ENCODE measurements around the gene BCAP29.

The BCAP29 gene

GRCh38 chr7:107614425-107614824 lies 34.4 kb downstream of the BCAP29 start:
- H3K4me3 ChIP-seq (ENCODE audit: low read depth, low read length), result no peak overlapping the region
- DNase-seq (ENCODE audit: low read depth), result no peak
- TF ChIP-seq POLR2A (IDR thresholded peaks at IDR 0.05; ENCODE audit: extremely low read depth, insufficient read length), result no peak
- TF ChIP-seq, protein P1, sequence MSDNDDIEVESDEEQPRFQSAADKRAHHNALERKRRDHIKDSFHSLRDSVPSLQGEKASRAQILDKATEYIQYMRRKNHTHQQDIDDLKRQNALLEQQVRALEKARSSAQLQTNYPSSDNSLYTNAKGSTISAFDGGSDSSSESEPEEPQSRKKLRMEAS (IDR thresholded peaks at IDR 0.05; ENCODE audit: low read depth, low read length), result no peak

DNA sequence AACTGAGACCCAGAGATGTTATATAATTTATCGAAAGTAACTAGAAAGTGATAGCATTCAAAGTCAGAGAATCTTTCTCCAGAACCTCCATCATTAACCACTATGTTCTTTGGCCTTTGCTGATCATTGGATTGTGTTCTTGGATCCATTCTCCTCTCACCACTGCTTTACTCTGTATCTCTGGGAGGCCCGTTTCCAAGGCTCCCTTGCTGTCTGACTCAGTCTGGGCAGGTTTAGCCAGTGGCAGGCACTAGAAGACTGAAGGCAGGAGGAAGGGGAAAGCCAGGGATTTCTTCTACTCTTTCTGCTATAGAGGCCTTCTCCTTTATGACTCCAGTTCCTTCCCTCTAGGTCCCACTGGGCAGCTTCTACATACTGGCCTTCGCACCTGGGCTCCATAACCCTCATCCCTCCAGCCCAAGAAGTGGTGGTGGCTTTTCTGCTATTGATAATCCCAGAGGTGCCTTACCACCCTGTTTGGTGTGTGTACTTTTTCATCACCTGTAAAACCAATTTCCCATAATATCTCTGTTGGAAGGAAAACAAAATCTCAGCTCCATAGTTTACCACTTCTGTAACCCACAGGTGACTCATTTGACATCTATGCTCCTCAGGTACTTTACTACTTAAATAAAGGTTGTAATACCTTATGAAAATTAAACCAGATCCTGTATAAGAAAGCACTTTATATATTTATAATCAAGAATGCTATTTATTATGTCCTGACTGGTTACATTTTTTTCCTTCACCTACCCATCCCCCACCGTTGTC lies 36.0 kb downstream of the BCAP29 start:
- no peak for DNase-seq (ENCODE audit: low read depth)
- TF ChIP-seq, protein P1 (IDR thresholded peaks at IDR 0.05; ENCODE audit: low read depth, low read length), result no peak
- no peak for TF ChIP-seq MYC (IDR thresholded peaks at IDR 0.05; ENCODE audit: low read depth, low read length)
- TF ChIP-seq CTCF (IDR thresholded peaks at IDR 0.05; ENCODE audit: low read depth, low read length), result no peak
- TF ChIP-seq POLR2A (IDR thresholded peaks at IDR 0.05; ENCODE audit: extremely low read depth, insufficient read length), result no peak
- H3K4me3 ChIP-seq (ENCODE audit: low read depth, low read length), result no peak overlapping the region

DNA sequence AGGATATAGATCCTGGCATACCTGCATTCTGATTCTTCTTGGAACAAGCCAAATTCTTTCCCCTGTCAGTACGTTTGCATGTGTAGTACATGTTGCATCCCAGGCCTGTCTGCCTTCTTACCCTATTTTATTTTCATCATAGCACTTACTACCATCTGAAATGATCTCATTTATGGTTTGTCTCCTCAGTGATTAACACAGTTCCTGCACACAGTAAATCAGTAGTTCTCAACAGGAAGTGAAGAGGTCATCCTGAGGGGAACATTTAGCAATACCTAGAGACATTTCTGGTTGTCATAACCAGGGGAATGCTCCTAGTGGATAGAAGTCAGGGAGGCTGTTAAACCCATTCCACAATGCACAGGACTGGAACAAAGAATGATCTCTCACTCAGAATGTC lies 42.4 kb downstream of the BCAP29 start:
- no peak for TF ChIP-seq MYC (IDR thresholded peaks at IDR 0.05; ENCODE audit: low read depth, low read length)
- no peak for TF ChIP-seq CTCF (IDR thresholded peaks at IDR 0.05; ENCODE audit: low read depth, low read length)
- TF ChIP-seq POLR2A (IDR thresholded peaks at IDR 0.05; ENCODE audit: extremely low read depth, insufficient read length), result no peak
- TF ChIP-seq, protein P1 (IDR thresholded peaks at IDR 0.05; ENCODE audit: low read depth, low read length), result no peak
- no peak overlapping the region for H3K4me3 ChIP-seq (ENCODE audit: low read depth, low read length)
- peak; percentile 76 for DNase-seq (ENCODE audit: low read depth)

DNA sequence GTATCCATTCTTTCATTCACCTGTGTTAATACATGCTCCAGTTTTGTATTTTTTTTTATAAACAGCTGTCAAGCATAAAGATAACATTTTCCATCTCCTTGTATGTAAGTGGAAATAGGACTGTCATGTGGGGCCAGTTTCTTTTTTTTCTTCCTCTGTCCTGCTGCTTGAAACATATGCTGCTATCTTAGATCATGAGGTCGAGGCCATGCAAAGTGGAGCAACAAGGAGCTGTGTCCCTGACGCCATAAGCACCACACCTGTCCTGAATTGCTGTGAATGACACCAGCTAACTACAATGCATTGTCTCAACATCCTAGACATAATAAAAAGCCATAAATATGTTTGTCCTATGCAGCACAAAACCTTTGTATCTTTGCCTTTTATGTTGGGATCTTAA lies 42.8 kb downstream of the BCAP29 start:
- no peak overlapping the region for H3K4me3 ChIP-seq (ENCODE audit: low read depth, low read length)
- TF ChIP-seq CTCF (IDR thresholded peaks at IDR 0.05; ENCODE audit: low read depth, low read length) (no peak), MYC (IDR thresholded peaks at IDR 0.05; ENCODE audit: low read depth, low read length) (no peak)
- TF ChIP-seq, protein P1 (IDR thresholded peaks at IDR 0.05; ENCODE audit: low read depth, low read length), result no peak
- no peak for DNase-seq (ENCODE audit: low read depth)

DNA sequence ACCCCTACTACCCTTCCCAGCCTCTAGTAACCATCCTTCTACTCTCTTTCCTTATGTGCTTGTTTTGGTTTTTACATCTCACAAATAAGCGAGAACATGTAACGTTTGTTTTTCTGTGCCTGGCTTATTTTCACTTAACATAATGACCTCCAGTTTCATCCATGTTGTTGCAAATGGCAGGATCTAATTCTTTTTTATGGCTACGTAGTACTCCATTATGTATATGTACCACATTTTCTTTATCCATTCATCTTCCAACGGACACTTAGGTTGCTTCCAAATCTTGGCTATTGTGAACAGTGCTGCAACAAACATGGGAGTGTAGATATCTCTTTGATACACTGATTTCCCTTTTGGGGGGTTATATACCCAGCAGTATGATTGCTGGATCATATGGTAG lies 47.0 kb downstream of the BCAP29 start:
- no peak overlapping the region for H3K4me3 ChIP-seq (ENCODE audit: low read depth, low read length)
- no peak for DNase-seq (ENCODE audit: low read depth)
- TF ChIP-seq, protein P1 (IDR thresholded peaks at IDR 0.05; ENCODE audit: low read depth, low read length), result no peak
- TF ChIP-seq MYC (IDR thresholded peaks at IDR 0.05; ENCODE audit: low read depth, low read length) (no peak), POLR2A (IDR thresholded peaks at IDR 0.05; ENCODE audit: extremely low read depth, insufficient read length) (no peak), CTCF (IDR thresholded peaks at IDR 0.05; ENCODE audit: low read depth, low read length) (no peak)

GRCh38 chr7:107628461-107629064 lies 48.5 kb downstream of the BCAP29 start:
- TF ChIP-seq, protein P1 (IDR thresholded peaks at IDR 0.05; ENCODE audit: low read depth, low read length), result no peak
- no peak for TF ChIP-seq POLR2A (IDR thresholded peaks at IDR 0.05; ENCODE audit: extremely low read depth, insufficient read length)
- TF ChIP-seq CTCF (IDR thresholded peaks at IDR 0.05; ENCODE audit: low read depth, low read length), result no peak
- TF ChIP-seq MYC (IDR thresholded peaks at IDR 0.05; ENCODE audit: low read depth, low read length), result no peak
- DNase-seq (ENCODE audit: low read depth), result peak; percentile 63
- H3K4me3 ChIP-seq (ENCODE audit: low read depth, low read length), result no peak overlapping the region
